NT2/D1 (cell line): ENCODE data around the gene PALS2.

Experiments used
- YY1 ChIP-seq: IDR thresholded peaks from 2 replicates; pipeline ENCODE4 v1.6.1; 2011; ENCODE audit not compliant: insufficient read length, insufficient read depth
- ZNF274 ChIP-seq: IDR thresholded peaks from 2 replicates; pipeline ENCODE4 v1.6.1; 2011; ENCODE audit warnings: mild to moderate bottlenecking, low read depth, low read length

- TF ChIP-seq ZNF274 (no peak), YY1 (no peak)
Measured at GRCh38 chr7:24576171-24577025, 3.1 kb downstream of the PALS2 start.
